GM13977 (cell line): ENCODE measurements around the gene MXRA8.

Experiments
- DNase-seq: peaks from one replicate; pipeline ENCODE4 v3.0.0; 2012; ENCODE audit warnings: low spot score
- in situ Hi-C: fragments of 300-500 bp; cut with MboI; formaldehyde crosslinking; loops from one replicate; pipeline ENCODE4 v1.12.0; 2022; ENCODE audit warnings: low sequenced_read_pairs, low pct_unique_long_range_greater_than_20kb, mixed read lengths, inconsistent platforms; ENCODE audit not compliant: unreplicated experiment
- TF ChIP-seq, protein P1 (sequence below): IDR thresholded peaks from 2 replicates; pipeline ENCODE4 v1.5.1; 2012; ENCODE audit warnings: mild to moderate bottlenecking, control low read depth; ENCODE audit not compliant: insufficient read depth; ENCODE audit errors: extremely low read depth, missing control alignments

MXRA8 gene

GRCh38 chr1:1334835-1335234 lies 23.5 kb downstream of the MXRA8 start:
- DNase-seq: no peak
- TF ChIP-seq, protein P1, sequence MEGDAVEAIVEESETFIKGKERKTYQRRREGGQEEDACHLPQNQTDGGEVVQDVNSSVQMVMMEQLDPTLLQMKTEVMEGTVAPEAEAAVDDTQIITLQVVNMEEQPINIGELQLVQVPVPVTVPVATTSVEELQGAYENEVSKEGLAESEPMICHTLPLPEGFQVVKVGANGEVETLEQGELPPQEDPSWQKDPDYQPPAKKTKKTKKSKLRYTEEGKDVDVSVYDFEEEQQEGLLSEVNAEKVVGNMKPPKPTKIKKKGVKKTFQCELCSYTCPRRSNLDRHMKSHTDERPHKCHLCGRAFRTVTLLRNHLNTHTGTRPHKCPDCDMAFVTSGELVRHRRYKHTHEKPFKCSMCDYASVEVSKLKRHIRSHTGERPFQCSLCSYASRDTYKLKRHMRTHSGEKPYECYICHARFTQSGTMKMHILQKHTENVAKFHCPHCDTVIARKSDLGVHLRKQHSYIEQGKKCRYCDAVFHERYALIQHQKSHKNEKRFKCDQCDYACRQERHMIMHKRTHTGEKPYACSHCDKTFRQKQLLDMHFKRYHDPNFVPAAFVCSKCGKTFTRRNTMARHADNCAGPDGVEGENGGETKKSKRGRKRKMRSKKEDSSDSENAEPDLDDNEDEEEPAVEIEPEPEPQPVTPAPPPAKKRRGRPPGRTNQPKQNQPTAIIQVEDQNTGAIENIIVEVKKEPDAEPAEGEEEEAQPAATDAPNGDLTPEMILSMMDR: no peak
- in situ Hi-C loops: no loop called here

DNA sequence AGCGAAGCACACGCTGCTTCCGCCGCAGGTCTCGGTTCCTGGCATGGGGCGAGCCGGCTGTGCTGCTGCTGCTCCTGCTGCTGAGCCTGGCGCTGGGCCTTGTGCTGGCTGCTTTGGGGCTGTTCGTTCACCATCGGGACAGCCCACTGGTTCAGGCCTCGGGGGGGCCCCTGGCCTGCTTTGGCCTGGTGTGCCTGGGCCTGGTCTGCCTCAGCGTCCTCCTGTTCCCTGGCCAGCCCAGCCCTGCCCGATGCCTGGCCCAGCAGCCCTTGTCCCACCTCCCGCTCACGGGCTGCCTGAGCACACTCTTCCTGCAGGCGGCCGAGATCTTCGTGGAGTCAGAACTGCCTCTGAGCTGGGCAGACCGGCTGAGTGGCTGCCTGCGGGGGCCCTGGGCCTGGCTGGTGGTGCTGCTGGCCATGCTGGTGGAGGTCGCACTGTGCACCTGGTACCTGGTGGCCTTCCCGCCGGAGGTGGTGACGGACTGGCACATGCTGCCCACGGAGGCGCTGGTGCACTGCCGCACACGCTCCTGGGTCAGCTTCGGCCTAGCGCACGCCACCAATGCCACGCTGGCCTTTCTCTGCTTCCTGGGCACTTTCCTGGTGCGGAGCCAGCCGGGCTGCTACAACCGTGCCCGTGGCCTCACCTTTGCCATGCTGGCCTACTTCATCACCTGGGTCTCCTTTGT lies 24.7 kb downstream of the MXRA8 start:
- no peak for DNase-seq
- in situ Hi-C loops: no loop called here
- TF ChIP-seq, protein P1: no peak

DNA sequence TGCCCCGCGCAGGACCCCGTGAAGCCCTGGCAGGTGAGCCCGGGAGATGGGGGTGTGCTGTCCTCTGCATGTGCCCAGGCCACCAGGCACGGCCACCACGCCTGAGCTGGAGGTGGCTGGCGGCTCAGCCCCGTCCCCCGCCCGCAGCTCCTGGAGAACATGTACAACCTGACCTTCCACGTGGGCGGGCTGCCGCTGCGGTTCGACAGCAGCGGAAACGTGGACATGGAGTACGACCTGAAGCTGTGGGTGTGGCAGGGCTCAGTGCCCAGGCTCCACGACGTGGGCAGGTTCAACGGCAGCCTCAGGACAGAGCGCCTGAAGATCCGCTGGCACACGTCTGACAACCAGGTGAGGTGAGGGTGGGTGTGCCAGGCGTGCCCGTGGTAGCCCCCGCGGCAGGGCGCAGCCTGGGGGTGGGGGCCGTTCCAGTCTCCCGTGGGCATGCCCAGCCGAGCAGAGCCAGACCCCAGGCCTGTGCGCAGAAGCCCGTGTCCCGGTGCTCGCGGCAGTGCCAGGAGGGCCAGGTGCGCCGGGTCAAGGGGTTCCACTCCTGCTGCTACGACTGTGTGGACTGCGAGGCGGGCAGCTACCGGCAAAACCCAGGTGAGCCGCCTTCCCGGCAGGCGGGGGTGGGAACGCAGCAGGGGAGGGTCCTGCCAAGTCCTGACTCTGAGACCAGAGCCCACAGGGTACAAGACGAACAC lies 25.4 kb downstream of the MXRA8 start:
- in situ Hi-C loops: no loop called here
- no peak for DNase-seq
- TF ChIP-seq, protein P1: no peak

GRCh38 chr1:1332031-1332755 lies 26.2 kb downstream of the MXRA8 start:
- no peak for DNase-seq
- in situ Hi-C loops: no loop called here
- TF ChIP-seq, protein P1: no peak

GRCh38 chr1:1331068-1331965 lies 27.0 kb downstream of the MXRA8 start, which contains the start of gene TAS1R3:
TSS of gene TAS1R3 (plus strand) at chr1:1331280. CDS start at chr1:1331346, 66 bp downstream.
- no peak for DNase-seq
- TF ChIP-seq, protein P1: no peak
- in situ Hi-C loops: no loop called here
